ENCODE data around the gene SZT2. TPM values are rescaled to one million over a fixed set of nuclear protein-coding genes. Genes with fewer than 3 reads are reported as not detected.

Gene SZT2
- total RNA-seq, 1 experiment from 2014 or later, result 28.4 TPM

DNA sequence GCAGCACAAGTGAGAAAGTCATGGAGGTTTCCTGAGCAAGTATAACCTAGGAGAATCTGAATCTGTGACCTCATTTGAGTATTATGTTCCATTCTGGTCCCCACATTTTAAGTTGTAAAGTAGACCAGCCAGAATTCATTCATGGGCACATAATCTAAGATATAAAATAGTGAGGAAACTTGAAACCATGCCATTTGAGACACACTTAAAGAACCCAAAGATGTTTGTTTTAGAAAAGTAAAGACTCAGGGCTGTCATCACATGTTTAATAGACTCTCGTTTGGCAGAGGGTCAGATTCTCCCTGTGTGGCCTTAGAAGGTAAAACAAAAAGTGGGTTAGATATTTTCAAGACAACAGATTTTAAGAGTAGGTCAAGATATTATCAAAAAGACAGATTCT lies 6.4 kb downstream of the SZT2 start:
- POLR2A ChIA-PET, result interaction anchor here (0.6 kb wide), 1 partner anchor 28 kb away, joined by 3 read pairs; the partner anchor contains the start of gene ELOVL1
- CTCF ChIA-PET, result no interaction called here
- DNase-seq (ENCODE audit: low spot score), result no peak
- Mint-ChIP-seq H3K4me3 (no peak overlapping the region), H3K27ac (no peak overlapping the region), H3K36me3 (no peaks in the 10 kb centered on the region), H3K27me3 (ENCODE audit: low read depth) (no peaks in the 10 kb centered on the region), H3K4me1 (no peaks in the 10 kb centered on the region), H3K9me3 (no peaks in the 10 kb centered on the region)
- no peak for ATAC-seq
- TF ChIP-seq, protein P1, sequence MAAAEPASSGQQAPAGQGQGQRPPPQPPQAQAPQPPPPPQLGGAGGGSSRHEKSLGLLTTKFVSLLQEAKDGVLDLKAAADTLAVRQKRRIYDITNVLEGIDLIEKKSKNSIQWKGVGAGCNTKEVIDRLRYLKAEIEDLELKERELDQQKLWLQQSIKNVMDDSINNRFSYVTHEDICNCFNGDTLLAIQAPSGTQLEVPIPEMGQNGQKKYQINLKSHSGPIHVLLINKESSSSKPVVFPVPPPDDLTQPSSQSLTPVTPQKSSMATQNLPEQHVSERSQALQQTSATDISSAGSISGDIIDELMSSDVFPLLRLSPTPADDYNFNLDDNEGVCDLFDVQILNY (CRISPR knock-in tag; IDR thresholded peaks at IDR 0.05), result no peak
- TF ChIP-seq TEAD1 (CRISPR knock-in tag; IDR thresholded peaks at IDR 0.05) (no peak), MXD4 (CRISPR knock-in tag; IDR thresholded peaks at IDR 0.05; ENCODE audit: borderline replicate concordance) (no peak), GTF2I (CRISPR knock-in tag; conservative IDR thresholded peaks at IDR 0.05) (no peak), OVOL2 (CRISPR knock-in tag; IDR thresholded peaks at IDR 0.05; ENCODE audit: borderline replicate concordance) (no peak), ELF4 (CRISPR knock-in tag; IDR thresholded peaks at IDR 0.05; ENCODE audit: low read depth) (no peak), CBFB (CRISPR knock-in tag; IDR thresholded peaks at IDR 0.05; ENCODE audit: low read depth) (no peak), ZNF232 (CRISPR knock-in tag; IDR thresholded peaks at IDR 0.05) (no peak), JAZF1 (CRISPR knock-in tag; IDR thresholded peaks at IDR 0.05) (no peak), SMAD4 (CRISPR knock-in tag; IDR thresholded peaks at IDR 0.05) (no peak), GABPB1 (CRISPR knock-in tag; IDR thresholded peaks at IDR 0.05) (no peak), ZNF396 (CRISPR knock-in tag; IDR thresholded peaks at IDR 0.05; ENCODE audit: borderline replicate concordance) (no peak), RORB (CRISPR knock-in tag; IDR thresholded peaks at IDR 0.05) (no peak), ZNF219 (CRISPR knock-in tag; IDR thresholded peaks at IDR 0.05; ENCODE audit: borderline replicate concordance) (no peak)
- TF ChIP-seq, protein P2, sequence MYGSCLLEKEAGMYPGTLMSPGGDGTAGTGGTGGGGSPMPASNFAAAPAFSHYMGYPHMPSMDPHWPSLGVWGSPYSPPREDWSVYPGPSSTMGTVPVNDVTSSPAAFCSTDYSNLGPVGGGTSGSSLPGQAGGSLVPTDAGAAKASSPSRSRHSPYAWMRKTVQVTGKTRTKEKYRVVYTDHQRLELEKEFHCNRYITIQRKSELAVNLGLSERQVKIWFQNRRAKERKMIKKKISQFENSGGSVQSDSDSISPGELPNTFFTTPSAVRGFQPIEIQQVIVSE (CRISPR knock-in tag; IDR thresholded peaks at IDR 0.05; ENCODE audit: borderline replicate concordance), result no peak
- TF ChIP-seq, protein P3, sequence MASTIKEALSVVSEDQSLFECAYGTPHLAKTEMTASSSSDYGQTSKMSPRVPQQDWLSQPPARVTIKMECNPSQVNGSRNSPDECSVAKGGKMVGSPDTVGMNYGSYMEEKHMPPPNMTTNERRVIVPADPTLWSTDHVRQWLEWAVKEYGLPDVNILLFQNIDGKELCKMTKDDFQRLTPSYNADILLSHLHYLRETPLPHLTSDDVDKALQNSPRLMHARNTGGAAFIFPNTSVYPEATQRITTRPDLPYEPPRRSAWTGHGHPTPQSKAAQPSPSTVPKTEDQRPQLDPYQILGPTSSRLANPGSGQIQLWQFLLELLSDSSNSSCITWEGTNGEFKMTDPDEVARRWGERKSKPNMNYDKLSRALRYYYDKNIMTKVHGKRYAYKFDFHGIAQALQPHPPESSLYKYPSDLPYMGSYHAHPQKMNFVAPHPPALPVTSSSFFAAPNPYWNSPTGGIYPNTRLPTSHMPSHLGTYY (CRISPR knock-in tag; IDR thresholded peaks at IDR 0.05), result no peak
- TF ChIP-seq, protein P4, sequence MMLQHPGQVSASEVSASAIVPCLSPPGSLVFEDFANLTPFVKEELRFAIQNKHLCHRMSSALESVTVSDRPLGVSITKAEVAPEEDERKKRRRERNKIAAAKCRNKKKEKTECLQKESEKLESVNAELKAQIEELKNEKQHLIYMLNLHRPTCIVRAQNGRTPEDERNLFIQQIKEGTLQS (CRISPR knock-in tag; conservative IDR thresholded peaks at IDR 0.05), result no peak
- TF ChIP-seq, protein P5, sequence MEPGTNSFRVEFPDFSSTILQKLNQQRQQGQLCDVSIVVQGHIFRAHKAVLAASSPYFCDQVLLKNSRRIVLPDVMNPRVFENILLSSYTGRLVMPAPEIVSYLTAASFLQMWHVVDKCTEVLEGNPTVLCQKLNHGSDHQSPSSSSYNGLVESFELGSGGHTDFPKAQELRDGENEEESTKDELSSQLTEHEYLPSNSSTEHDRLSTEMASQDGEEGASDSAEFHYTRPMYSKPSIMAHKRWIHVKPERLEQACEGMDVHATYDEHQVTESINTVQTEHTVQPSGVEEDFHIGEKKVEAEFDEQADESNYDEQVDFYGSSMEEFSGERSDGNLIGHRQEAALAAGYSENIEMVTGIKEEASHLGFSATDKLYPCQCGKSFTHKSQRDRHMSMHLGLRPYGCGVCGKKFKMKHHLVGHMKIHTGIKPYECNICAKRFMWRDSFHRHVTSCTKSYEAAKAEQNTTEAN (CRISPR knock-in tag; IDR thresholded peaks at IDR 0.05), result no peak
- TF ChIP-seq, protein P6, sequence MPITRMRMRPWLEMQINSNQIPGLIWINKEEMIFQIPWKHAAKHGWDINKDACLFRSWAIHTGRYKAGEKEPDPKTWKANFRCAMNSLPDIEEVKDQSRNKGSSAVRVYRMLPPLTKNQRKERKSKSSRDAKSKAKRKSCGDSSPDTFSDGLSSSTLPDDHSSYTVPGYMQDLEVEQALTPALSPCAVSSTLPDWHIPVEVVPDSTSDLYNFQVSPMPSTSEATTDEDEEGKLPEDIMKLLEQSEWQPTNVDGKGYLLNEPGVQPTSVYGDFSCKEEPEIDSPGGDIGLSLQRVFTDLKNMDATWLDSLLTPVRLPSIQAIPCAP (CRISPR knock-in tag; IDR thresholded peaks at IDR 0.05), result no peak
- TF ChIP-seq, protein P7, sequence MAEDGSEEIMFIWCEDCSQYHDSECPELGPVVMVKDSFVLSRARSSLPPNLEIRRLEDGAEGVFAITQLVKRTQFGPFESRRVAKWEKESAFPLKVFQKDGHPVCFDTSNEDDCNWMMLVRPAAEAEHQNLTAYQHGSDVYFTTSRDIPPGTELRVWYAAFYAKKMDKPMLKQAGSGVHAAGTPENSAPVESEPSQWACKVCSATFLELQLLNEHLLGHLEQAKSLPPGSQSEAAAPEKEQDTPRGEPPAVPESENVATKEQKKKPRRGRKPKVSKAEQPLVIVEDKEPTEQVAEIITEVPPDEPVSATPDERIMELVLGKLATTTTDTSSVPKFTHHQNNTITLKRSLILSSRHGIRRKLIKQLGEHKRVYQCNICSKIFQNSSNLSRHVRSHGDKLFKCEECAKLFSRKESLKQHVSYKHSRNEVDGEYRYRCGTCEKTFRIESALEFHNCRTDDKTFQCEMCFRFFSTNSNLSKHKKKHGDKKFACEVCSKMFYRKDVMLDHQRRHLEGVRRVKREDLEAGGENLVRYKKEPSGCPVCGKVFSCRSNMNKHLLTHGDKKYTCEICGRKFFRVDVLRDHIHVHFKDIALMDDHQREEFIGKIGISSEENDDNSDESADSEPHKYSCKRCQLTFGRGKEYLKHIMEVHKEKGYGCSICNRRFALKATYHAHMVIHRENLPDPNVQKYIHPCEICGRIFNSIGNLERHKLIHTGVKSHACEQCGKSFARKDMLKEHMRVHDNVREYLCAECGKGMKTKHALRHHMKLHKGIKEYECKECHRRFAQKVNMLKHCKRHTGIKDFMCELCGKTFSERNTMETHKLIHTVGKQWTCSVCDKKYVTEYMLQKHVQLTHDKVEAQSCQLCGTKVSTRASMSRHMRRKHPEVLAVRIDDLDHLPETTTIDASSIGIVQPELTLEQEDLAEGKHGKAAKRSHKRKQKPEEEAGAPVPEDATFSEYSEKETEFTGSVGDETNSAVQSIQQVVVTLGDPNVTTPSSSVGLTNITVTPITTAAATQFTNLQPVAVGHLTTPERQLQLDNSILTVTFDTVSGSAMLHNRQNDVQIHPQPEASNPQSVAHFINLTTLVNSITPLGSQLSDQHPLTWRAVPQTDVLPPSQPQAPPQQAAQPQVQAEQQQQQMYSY (CRISPR knock-in tag; IDR thresholded peaks at IDR 0.05), result no peak

Data from WTC11 (cell line).